ENCODE measurements around the gene SLC52A1. TPM values are rescaled to one million over a fixed set of nuclear protein-coding genes. Genes with fewer than 3 reads are reported as not detected.
A peak's percentile ranks its signal among the peaks of the same experiment; 100 is the strongest.

Gene SLC52A1
- total RNA-seq, 4 donors from 2014 or later, result not detected

GRCh38 chr17:5049314-5049841 is 14.2 kb upstream of the SLC52A1 start:
- 54 to 59% methylated on average over 5 of the region's 5 CpGs for WGBS, 2 donors
- TF ChIP-seq EP300 (IDR thresholded peaks at IDR 0.05), result no peak
- no peak for TF ChIP-seq CTCF (IDR thresholded peaks at IDR 0.05)
- TF ChIP-seq POLR2A (IDR thresholded peaks at IDR 0.05), result no peak
- Histone ChIP-seq H3K36me3 (no peaks in the 10 kb centered on the region), H3K27ac (peak overlapping the region in 3 of 4 donors; percentile 57 to 65 (median 60)), H3K27me3 (no peaks in the 10 kb centered on the region), H3K4me1 (peaks cover 0 to 14% (median 4%) of the 10 kb centered on the region in 4 donors), H3K4me3 (no peak overlapping the region), H3K9me3 (no peaks in the 10 kb centered on the region)
- DNase-seq (ENCODE audit: low spot score in 2 of 2), result no peak

GRCh38 chr17:5047446-5047845 is 12.2 kb upstream of the SLC52A1 start:
- TF ChIP-seq CTCF (IDR thresholded peaks at IDR 0.05) (no peak), EP300 (IDR thresholded peaks at IDR 0.05) (no peak), POLR2A (IDR thresholded peaks at IDR 0.05) (no peak)

GRCh38 chr17:5045496-5045895 is 10.3 kb upstream of the SLC52A1 start:
- DNase-seq (ENCODE audit: low spot score in 2 of 2), result no peak
- Histone ChIP-seq H3K27me3 (no peaks in the 10 kb centered on the region), H3K9me3 (no peaks in the 10 kb centered on the region), H3K4me1 (peaks cover 0 to 12% (median 4%) of the 10 kb centered on the region in 4 donors), H3K27ac (peak overlapping the region in 1 of 4 donors; percentile 55), H3K36me3 (no peaks in the 10 kb centered on the region), H3K4me3 (no peak overlapping the region)
- TF ChIP-seq EP300 (IDR thresholded peaks at IDR 0.05), result no peak
- TF ChIP-seq POLR2A (IDR thresholded peaks at IDR 0.05), result no peak
- TF ChIP-seq CTCF (IDR thresholded peaks at IDR 0.05), result no peak
- 87 to 88% methylated on average over 6 of the region's 6 CpGs for WGBS, 2 donors

More at GRCh38 chr17:5047446-5047845, 12.2 kb upstream of the SLC52A1 start:
- no peaks in the 10 kb centered on the region for H3K9me3 ChIP-seq
- DNase-seq (ENCODE audit: low spot score in 2 of 2), result no peak
- peaks cover 0 to 14% (median 4%) of the 10 kb centered on the region in 4 donors for H3K4me1 ChIP-seq
- H3K27ac ChIP-seq, result no peak overlapping the region
- H3K4me3 ChIP-seq, result no peak overlapping the region
- no peaks in the 10 kb centered on the region for H3K27me3 ChIP-seq
- 20 to 27% methylated on average over 2 of the region's 2 CpGs for WGBS, 2 donors
- no peaks in the 10 kb centered on the region for H3K36me3 ChIP-seq

GRCh38 chr17:5044630-5045029 is 9.4 kb upstream of the SLC52A1 start:
- no peak overlapping the region for H3K4me3 ChIP-seq
- peak overlapping the region in 1 of 4 donors; percentile 55 for H3K27ac ChIP-seq
- H3K9me3 ChIP-seq, result no peaks in the 10 kb centered on the region
- no peak for DNase-seq (ENCODE audit: low spot score in 2 of 2)
- H3K36me3 ChIP-seq, result no peaks in the 10 kb centered on the region
- H3K27me3 ChIP-seq, result no peaks in the 10 kb centered on the region
- TF ChIP-seq POLR2A (IDR thresholded peaks at IDR 0.05), result no peak
- no peak for TF ChIP-seq EP300 (IDR thresholded peaks at IDR 0.05)
- no peak for TF ChIP-seq CTCF (IDR thresholded peaks at IDR 0.05)
- peaks cover 0 to 5% (median 2%) of the 10 kb centered on the region in 4 donors for H3K4me1 ChIP-seq
- WGBS, 2 donors, result 87 to 88% methylated on average over 5 of the region's 5 CpGs

GRCh38 chr17:5043524-5043923 is 8.3 kb upstream of the SLC52A1 start:
- WGBS, 2 donors, result 91% methylated on average over 1 of the region's 1 CpG
- Histone ChIP-seq H3K36me3 (no peaks in the 10 kb centered on the region), H3K4me1 (no peaks in the 10 kb centered on the region), H3K27ac (no peak overlapping the region), H3K4me3 (no peak overlapping the region), H3K9me3 (no peaks in the 10 kb centered on the region), H3K27me3 (no peaks in the 10 kb centered on the region)
- no peak for DNase-seq (ENCODE audit: low spot score in 2 of 2)
- no peak for TF ChIP-seq EP300 (IDR thresholded peaks at IDR 0.05)
- TF ChIP-seq POLR2A (IDR thresholded peaks at IDR 0.05), result no peak
- no peak for TF ChIP-seq CTCF (IDR thresholded peaks at IDR 0.05)

All from tibial nerve (tissue), 4 donors.